Fibroblast of skin of left quadriceps (primary cell): Measurements from ENCODE around the gene CNNM1.

Source experiments
- DNase-seq, 2 experiments: peaks; one replicate each; pipeline ENCODE4 v3.0.0-alpha.2; 2013; ENCODE audit warnings: low read depth in 2 of 2

The CNNM1 gene

DNA sequence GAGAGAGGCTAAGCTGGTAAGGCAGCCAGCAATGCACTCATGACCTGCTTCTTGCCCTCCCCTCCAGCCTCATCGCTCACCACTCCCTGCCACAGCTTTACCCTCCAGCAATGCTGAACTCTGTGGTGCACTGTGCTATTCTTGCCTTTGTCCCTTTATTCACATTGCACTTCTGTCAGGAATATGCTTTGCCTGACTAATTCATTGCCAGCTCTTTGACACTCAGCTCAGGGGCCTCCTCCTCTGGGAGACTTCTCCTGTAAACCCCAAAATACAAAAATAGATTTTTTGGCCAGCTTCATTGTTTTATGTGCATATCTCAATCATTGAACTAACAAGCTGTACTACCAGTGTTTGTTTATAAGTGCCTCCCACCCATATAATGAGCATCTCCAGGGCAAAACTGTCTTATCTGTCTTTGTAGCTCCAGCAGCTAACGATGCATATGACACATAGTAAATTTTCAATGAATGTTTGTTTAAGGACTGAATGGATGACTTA is 8.2 kb downstream of the CNNM1 start:
- DNase-seq, result no peak

DNA sequence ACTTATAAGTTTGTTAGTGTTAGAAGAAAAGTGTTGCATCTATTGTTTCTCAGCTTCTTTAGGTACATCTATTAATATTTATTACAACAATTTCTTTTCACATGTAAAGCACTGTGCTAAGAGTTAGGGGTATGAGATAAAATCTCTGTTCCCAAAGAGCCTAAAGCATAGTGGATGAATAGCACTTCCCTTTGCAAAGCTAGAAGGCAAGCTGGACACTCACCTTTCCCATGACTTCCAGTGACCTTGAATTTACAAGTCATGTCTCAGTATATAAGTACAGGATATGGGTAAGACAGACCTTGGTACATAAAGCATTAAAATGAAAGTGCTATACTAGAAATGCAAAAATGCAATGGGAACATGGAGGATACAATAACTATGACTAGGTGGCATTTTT is 8.7 kb downstream of the CNNM1 start:
- DNase-seq, result no peak

DNA sequence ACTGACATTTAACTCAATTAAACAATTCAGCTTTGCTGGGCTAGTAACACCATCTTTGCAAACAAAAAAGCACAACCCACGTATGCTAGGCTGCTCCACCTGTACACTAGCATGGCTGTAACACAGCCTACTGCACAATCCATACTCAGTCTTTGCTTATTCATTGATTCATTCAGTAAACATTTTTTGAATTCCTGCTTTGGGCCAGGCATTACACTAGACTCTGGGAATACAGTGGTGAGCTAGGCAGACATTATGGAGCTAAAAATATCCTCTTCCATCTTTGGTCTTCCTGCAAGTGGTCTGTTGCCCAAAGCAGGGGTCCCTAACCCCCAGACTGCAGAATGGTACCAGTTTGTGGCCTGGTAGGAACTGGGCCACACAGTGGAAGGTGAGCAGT is 9.9 kb downstream of the CNNM1 start:
- DNase-seq, result no peak

DNA sequence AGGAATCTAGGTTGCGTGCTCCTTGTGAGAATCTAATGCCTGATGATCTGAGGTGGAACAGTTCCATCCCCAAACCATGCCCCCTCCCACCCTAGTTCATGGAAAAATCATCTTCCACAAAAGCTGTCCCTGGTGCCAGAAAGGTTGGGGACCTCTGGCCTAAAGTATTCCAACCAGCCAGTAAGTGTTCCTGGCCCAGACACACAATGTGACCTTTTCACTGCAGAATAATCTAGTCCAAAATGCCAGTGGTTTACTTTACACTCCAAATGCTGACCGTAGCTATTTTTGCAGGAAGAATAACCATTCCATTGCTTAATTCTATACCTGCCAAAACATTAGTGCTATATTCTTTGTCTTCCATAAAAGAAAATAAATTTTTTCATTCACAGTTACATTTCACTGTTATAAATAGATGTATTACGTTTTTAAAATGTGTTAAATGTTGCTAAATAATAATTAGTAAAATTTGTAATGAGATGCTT is 10.4 kb downstream of the CNNM1 start:
- DNase-seq, result no peak

DNA sequence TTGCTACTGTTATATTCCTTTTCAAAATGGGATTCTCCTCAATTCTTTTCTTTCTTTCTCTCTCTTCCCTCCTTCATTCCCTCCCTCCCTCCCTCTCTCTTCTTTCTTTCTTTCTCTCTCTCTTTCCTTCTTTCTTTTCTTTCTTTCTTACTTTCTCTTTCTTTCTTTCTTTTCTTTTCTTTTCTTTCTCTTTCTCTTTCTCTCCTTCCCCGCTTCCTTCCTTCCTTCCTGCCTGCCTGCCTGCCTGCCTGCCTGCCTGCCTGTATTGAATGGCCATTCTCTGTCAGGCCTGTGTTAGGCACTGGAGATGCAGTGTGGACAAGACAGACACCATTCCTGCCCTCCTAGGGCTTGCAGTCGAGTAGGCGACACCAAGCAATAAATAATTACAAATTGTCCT is 11.5 kb downstream of the CNNM1 start:
- no peak for DNase-seq

DNA sequence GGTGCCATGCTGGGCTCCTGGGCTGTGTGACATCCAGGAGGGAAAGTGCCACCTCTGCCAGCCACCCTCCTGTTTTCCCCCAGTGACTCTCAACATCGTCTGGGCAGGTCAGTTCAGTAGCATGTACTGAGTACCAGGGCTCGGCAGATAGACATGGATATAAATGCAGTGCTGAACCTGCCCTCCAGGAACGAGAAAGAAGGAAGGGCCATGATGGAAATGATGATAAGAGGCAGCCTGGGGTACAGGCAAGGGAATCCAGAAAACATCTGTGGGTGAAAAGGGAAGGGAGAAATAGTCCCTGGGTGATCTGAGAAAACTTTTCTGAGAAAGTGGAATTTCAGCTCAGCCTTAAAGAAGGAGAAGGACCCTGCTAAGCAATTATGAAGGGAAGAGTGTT is 12.1 kb downstream of the CNNM1 start:
- DNase-seq, result no peak

DNA sequence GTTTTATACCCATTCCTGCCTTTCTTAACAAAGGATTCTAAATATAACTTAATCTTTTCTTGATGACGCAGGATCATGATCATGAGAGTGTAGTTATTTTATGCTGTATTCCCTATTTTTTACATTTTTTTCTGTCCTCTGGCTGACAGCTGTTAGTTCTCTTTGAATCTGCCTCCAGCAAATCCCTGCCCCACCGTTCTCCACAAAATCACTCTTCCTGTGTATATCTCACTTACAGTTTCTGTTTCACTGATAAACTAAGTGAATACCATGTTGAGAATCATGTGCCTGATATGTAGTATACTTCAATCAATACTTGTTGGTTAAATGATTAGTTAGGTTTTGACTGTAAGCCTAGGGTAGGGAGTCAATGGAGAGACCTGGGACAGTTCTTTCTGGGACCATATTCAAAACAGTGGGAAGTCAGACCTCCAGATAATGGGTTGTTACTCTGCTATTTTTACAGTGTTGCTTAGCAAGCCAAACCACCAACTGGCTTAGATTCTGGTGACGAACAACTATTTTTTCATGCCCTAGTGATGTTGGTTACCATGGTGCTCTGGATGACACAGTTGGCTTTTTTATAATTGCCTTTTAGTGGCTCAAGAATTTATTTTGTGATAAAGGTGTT is 12.8 kb downstream of the CNNM1 start:
- DNase-seq, result no peak

DNA sequence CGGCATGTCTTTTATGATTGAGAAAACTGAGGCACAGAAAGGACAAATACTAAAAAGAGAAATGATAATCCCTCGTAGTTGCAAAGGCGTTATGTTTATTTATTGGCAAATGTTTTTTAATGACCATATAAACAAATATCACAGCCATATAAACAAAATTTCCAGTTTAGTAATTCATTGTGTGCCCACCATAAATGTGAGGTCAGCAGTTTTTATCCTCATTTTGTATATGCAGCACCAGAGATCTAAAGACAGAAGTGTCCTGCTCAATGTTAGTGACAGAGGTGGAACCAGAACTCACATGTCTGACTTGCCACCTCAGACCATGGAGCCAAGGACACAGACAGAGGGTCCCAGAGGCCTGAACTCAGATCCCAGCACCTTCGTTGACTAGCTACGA is 14.1 kb downstream of the CNNM1 start:
- DNase-seq, result no peak

DNA sequence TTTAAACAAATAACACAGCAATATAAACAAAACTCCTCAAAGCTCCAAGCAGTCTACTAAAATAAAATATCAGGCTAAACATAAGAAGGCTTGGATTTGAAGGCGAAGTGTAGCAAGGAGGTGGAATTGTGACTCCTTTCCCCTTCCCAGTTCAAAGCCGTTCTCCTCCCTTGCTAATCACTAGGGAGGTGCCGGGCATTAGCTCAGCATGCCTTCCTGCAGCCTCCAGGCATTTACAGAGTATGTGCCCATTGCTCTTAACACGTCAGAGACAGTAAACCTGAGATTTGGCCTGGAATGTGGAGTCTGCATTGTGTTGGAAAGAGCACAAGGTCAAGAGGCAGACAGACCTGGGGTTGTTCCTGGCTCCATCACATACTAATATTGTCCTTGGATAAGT is 15.6 kb downstream of the CNNM1 start:
- DNase-seq, result no peak

DNA sequence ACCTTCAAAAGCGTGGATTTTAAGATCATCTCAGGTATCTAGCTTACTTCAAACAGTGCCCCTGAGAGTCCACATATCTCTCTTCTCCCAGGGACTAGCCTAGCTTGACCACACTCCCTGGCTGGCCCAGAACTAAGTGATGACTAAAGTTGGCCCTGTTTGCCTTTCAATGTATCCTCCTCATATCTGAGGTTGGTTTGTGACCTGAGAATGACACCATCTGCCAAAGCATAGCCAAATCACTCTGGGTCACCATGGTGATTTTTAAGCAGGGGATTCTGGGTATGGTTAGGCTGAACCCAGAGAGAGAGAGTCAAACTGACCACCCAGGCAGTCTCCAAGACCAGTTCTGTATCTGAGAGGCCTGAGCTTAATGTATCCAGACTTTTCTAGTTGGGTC is 16.2 kb downstream of the CNNM1 start:
- DNase-seq, result no peak

DNA sequence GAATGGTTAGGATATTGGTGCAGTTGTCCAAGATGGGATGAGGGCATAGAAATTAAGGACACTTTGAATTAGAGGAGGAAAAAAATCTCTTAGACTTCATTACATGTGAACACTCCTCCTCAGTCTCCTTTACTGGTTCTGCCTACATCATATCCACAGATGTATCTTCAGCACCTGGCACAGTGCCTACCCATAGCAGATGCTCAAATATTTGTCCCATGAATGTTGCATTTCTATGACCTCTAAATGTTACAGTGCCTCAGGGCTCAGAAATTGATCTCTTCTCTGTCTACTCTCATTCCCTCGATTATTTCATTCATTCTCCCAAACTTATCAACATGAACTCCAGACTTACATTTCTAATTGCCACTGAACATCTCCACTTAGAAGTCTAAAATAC is 17.1 kb downstream of the CNNM1 start:
- DNase-seq, result peak; percentile 50 to 51

DNA sequence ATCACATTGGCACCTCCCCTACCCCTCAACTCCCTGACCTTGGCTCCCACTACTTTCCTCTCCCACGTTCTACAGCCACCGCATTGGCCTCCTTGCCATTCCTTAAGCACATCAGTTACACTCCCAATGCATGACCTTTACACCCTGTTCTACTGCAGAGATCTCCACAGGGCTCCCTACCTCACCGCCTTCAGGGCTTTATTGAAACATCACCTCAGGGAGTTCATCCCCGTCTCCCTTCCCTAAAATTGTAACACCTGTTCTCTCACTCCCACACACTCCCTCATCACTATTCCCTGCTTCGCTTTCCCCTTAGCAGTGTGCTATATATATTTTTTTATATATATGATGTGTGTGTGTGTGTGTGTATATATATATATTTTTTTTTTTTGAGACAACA is 18.5 kb downstream of the CNNM1 start:
- DNase-seq, result no peak

DNA sequence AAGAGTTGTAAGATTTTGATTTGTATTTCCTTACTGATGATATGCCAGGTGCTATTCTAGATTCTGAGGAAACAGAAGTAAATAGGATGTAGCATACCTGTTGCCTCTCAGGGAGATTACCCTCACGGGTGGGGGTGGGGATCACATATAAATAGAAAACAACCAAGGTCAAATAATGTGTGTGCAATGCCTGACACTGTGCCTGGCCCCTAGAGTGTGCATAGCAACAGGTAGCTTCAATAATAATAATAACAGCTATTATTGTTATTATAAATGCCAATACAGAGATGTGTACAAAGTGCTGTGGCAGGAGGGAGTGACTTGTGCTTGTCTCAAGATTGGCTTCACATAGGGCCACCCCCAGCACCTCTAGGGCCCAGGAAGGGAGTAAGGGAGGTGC is 24.0 kb downstream of the CNNM1 start:
- DNase-seq, result no peak

DNA sequence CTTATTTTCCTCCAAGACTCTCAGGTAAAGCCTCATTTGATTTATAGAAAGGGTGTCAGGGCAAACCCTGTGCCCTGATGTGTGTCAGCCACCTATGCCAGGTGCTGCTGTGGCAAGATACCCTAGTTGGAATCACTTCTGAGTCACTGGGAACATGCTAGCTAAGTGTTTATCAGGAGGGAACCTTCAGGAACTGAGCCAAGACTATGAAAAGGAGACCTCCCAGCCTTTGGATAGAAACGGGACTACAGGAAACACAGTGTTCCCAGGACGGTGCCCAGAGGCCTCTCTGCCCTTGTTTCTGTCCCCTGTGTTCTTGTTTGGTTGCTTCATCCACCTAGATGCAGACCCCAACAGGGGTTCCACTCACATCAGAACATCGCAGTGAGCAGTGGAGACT is 28.5 kb downstream of the CNNM1 start:
- DNase-seq, result no peak

DNA sequence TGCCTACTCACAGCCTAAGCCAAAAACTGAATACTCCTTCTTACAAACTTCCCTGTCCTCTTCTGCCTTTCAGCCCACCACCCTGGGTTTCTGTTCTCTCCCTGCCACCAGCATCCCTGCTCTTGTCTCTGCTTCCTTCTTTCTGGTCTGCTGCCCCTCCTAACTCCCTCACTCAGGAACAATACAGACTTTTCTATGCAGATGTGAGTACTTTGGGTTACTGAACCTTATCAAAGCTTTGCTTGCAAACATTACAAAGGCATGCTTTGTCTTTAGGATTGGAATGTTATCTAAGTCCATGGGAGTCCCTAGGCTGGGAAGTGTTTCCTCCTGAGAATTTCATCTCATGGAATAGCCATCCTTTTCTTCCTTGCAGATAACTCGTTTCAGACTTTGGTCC is 28.9 kb downstream of the CNNM1 start:
- DNase-seq, result no peak

DNA sequence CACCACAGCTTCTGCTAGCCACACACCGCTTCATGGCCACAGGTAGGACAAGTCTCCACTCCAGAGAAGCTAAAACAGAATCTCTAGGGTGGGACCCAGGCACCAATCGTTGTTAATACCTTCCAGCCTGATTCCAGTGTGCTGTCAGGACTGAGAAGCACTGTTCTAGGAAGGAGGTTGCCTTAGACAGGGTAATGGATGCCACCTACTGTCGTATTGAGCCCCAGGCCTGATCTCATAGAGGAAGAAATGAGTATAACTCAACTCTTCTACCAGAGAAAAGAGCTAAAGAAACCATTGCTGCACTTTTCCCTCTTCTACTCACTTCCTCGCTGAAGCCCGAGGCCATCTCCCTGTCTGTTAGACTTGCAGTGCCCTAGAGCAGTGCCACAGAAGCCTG is 31.8 kb downstream of the CNNM1 start:
- no peak for DNase-seq

DNA sequence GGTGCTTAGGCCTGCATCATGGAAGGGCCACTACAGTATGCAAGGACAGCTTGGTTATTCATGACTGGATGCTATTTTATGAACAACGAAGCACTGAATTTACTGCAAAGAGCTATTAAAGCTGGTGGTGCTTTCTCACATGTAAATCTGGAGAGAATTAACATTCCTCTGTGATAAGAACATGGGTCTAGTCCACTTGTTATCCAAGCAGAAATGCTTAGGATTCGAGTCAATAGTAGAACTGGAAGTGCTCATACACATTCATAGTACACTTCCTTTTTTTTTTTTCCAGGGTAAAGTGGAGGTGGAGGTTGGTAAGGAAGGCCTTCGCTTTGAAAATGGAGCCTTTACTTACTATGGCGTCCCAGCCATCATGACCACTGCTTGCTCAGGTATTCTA is 35.0 kb downstream of the CNNM1 start:
- peak; percentile 61 to 68 for DNase-seq

DNA sequence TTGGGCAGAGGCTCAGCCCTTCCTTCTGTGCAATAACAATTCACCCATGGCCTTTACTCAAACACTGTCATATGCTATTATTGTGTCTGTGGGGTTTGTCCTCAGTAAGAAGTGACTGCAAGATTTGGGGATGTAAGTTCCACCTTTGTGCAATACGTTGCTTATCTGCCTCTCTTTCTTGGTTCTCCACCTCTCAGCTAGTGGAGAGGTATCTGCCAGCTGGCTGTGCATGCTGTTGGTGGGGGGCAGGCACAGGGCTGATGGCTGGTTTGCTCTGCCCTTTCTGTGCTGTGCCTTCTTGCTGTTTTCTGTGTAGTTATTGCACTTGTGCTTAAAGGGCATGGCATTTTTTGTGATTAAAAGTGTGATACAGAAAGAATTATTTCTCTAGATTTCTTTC is 36.2 kb downstream of the CNNM1 start:
- no peak for DNase-seq

DNA sequence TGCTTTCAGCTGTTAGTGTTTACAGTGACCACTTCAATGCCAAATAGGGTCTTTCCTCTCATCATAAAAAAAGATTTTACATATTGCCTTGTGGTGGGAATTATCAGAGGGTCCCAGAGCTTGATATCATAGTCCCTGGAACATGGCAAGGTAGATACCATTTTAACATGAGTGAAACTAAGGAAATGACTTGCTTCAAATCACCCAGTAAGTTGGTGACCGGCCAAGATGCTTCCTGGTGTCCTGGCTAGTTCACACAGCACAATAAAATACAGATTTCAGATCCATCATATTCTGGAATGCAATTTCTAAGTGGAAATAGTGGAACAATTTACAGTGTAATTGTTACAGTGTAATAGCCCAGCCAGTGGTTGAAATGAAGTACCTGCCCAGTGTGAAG is 36.6 kb downstream of the CNNM1 start:
- no peak for DNase-seq

DNA sequence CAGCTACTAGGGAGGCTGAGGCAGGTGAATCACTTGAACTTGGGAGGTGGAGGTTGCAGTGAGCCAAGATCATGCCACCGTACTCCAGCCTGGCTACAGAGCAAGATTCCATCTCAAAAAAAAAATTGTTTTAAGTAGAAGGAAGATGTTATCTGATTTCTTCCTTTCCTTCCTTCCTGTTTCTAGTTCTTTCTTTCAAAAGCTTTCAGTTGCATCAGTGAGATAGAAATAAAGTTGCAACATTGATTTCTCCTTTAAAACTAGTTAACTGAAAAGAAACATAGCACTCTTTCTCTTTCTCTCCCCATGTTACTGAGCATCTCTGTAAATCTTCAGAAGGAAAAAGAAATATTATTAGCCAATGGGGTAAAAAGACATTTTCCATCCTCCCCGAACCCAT is 37.5 kb downstream of the CNNM1 start:
- DNase-seq, result no peak

DNA sequence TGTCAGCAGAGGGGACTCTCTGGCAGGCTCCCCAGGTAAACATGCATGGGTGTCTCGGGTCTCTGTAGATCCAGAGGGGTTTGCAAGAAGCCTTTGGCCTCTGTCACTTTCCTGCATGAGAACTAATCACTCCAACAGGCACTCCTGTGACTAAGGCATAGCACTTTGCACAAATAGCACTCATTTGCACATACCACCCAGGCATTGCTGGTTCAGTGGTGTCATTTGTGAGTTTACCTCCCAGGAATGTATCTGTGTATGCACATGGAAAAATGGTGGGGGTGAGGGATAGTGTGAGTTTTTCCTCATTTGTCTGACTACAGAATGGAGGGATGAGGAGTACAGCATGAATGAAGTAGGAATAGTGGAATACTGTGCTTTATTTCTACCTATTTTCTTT is 39.5 kb downstream of the CNNM1 start:
- peak; percentile 26 to 30 for DNase-seq

DNA sequence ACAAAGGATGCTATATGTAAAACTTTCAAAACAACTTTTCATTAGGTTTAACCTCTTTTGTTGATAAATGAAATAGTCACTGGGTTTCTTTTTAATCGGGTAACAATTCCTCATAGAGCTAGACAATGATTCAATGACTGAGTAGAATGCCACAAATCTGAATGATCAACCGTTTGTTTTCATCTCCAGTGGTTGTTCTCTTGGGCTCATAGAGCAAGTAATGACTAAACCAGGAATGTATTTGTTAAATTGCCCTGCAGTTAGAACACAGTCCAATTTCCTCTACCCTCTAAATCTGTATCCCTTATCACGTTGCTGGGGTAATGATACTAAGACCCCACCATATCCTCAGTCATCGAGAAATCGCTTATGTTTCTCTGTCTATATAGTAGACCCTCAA is 40.0 kb downstream of the CNNM1 start:
- DNase-seq, result no peak

DNA sequence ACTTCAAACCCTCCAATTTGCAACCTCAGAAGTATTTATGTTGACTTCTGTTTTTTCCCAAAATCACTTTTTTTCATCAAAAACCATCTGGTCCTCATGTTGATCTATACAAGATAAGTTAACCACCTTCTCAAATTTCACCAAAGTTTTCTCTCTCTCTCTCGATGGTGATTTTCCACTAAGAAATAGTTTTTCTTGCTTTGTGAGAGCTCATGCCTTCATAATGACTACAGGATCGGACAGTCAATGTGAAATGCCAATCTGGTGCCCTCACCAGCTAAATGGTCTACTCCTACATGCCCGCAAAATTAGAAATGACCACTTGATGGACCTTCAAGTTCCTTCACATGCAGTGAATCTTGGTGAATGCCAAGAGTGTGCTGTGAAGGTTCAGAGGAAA is 40.4 kb downstream of the CNNM1 start:
- DNase-seq, result no peak

DNA sequence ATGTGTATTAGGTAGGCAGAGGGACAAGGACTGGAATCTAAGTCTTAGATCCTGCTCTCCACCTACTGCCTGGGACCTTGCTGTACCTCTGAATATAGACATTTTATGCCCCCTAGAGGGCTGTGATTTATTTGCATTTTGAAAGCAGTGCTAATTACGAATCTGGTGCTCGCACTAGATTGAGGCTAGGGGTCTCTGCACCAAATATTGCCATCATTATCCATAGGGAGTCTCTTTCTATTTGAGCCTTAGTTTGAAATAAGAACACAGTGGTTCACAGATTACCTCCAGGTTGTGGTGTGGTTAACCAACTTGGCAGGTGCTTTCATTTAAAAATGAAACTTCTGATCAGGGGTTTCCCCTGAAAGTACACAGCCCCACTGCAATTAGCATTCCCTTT is 41.8 kb downstream of the CNNM1 start:
- no peak for DNase-seq
